WI38 (cell line): ENCODE measurements around the gene SNX30.

Experiments used
- H3K4me3 ChIP-seq: 2 replicates; pipeline ENCODE4 v1.5.1; 2011; ENCODE audit warnings: low read depth, mild to moderate bottlenecking, control low read depth, low read length
- CTCF ChIP-seq: IDR thresholded peaks from 2 replicates; pipeline ENCODE4 v1.5.1; 2012; ENCODE audit warnings: low read depth, mild to moderate bottlenecking, control low read depth, low read length

Gene SNX30

GRCh38 chr9:112753725-112754124 is 3.2 kb downstream of the SNX30 start:
- no peak for TF ChIP-seq CTCF
- no peak overlapping the region for H3K4me3 ChIP-seq

DNA sequence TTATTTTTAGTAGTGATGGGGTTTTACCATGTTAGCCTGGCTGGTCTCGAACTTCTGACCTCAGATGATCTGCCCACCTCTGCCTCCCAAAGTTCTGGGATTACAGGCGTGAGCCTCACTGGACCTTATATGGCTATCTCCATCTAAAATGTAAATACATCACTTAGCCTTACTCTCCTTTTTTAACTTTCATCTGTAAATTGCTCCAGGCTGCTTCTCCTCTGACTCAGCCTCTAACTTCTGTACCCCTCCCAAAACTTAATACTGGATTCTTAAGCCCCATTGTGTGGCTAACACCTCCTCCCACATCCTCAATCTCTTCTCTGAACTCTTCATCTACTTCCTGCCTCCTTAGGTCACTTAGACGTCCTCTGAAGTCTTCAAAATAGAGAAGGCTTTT is 4.0 kb downstream of the SNX30 start:
- TF ChIP-seq CTCF, result no peak
- no peak overlapping the region for H3K4me3 ChIP-seq

- no peak overlapping the region for H3K4me3 ChIP-seq
- no peak for TF ChIP-seq CTCF
These were observed 4.5 kb downstream of the SNX30 start for GRCh38 chr9:112755016-112755427.

DNA sequence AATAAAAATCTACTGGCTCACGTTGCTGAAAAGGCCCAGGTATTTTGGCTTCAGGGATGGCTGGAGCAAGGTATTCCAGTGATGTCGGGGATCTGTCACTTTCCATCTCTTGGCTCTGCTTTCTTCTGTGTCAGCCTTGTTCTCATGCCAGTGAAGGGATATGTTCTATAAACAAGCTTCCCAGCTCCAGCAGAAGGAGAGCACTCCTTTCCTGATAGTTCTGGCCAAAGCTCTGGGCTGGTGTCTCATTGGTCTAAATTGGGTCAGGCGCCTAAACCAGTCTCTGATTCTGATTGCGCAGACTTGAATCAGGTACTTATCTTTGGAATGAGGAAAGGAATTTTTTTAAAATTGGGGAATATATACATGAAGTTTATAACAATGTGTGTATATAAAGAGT is 5.1 kb downstream of the SNX30 start:
- no peak for TF ChIP-seq CTCF
- no peak overlapping the region for H3K4me3 ChIP-seq

DNA sequence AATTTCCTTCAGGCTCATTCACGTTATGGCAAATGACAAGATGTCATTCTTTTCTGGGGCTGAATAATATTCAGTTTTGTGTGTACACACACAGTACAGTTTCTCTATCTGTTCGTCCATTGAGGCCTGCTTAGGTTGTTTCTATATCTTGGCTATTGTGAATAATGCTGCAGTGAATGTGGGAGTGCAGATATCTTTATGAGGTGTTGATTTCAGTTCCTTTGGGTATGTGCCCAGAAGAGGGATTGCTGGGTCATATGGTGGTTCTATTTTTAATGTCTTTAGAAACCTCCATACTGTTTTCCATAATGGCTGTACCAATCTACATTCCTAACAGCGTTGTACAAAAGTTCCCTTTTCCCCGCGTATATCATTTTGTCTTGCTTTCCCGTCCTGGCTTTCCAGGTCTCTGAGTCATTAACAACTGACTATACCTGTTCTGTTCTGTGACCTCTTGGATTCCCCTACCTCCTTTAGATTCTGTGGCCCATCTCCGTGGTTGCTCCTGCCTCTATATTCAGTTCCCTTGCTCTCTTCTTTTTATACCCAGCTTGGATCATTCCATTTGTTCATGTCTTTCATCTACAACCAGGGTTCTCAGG is 6.8 kb downstream of the SNX30 start:
- H3K4me3 ChIP-seq, result no peak overlapping the region
- TF ChIP-seq CTCF, result no peak

DNA sequence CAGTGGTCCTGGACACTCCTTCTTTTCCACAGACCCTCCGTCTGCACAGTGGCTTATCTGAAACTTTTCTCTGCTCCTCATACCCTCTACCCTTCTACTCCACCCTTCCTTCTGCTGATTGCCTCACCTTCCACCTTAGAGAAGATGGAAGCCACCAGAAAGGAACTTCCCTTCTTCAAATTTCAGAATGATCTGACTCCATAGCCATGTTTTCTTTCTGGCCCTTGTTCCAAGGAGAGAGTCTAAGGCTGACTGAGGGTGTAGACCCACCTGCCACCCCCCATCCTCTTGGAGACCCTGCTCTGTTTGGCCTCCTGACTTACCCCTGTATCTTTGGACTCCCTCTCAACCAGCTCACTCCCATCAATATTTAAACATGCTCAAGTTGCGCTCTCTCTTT is 7.4 kb downstream of the SNX30 start:
- H3K4me3 ChIP-seq, result no peak overlapping the region
- no peak for TF ChIP-seq CTCF

GRCh38 chr9:112760821-112761220 is 10.3 kb downstream of the SNX30 start:
- no peak for TF ChIP-seq CTCF
- no peak overlapping the region for H3K4me3 ChIP-seq
